H1 (cell line): ENCODE measurements around the gene APOA1. TPM values are rescaled to one million over a fixed set of nuclear protein-coding genes. Genes with fewer than 3 reads are reported as not detected.

Experiments
- CHD7 ChIP-seq: fragments of 300-600 bp; sonication (generic); IDR thresholded peaks from 2 replicates; pipeline ENCODE4 v1.7.1; 2012; ENCODE audit warnings: low read length, moderate library complexity, mild to moderate bottlenecking, inconsistent platforms; ENCODE audit not compliant: insufficient replicate concordance
- RNF2 ChIP-seq: fragments of 200-900, 300-1000 bp; sonication (generic); IDR thresholded peaks from 2 replicates; pipeline ENCODE4 v1.7.1; 2016; ENCODE audit warnings: borderline replicate concordance, low read depth, mild to moderate bottlenecking, antibody characterized with exemption, low read length; ENCODE audit not compliant: poor library complexity, severe bottlenecking; ENCODE audit errors: missing control alignments
- SIN3A ChIP-seq, 2 experiments: IDR thresholded peaks in 1 of 2; conservative IDR thresholded peaks in 1 of 2; 2 replicates each; pipeline ENCODE4 v1.6.1; 2011 to 2012; ENCODE audit warnings: low read length in 2 of 2, improper control_type of control experiment in 1 of 2, low read depth in 1 of 2, mild to moderate bottlenecking in 1 of 2
- SIRT6 ChIP-seq: IDR thresholded peaks from one replicate; pipeline ENCODE4 v1.7.1; 2012; ENCODE audit warnings: low read length, inconsistent platforms
- polyA plus RNA-seq, 7 experiments: library from polyadenylated mRNA; depleted of rRNA in 3 of 7; stranded (reverse) in 5 of 7; unstranded in 2 of 7; fragments of >200 nt in 5 of 7; fragments of 200-250 nt in 2 of 7; gene quantifications; 1 replicate in 5 of 7; 2 replicates in 1 of 7; 4 replicates in 1 of 7; pipeline versions ENCODE4 v1.2.1 to v1.2.3, GENCODE V29; 2011 to 2013; ENCODE audit warnings: missing spikeins in 2 of 7, mixed read lengths in 2 of 7
- total RNA-seq: library from RNA; stranded (reverse); fragmentation: NEBNext Ultra II Directional; extraction: Animal tissue kit (Norgen Biotek cat#: 25700); gene quantifications from 2 replicates; pipeline ENCODE4 v1.2.1, GENCODE V29; 2021

APOA1 gene
- total and polyA plus RNA-seq, 2 of the 8 experiments (the other 6 are each of a cell fraction or from before 2014, with no cell fraction given) = 0.80 TPM; not detected in 1

DNA sequence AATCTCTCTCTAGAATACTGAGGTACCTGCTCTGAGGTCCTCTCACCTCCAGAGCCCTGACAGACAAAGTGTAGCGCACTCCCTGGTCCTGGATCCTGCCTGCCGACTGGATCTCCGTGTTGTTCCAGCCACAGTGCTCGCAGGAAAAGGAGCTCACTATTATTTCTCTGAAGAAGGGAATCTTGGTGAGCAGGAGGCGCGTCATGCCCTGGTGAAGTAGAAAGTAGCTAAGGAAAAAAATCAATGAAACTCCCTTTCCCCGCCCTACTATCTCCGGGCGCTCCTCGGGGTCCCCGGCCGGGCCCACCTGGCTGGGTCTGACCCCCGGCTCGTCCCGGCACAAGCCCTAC lies 50.0 kb downstream of the APOA1 start (continued):
- TF ChIP-seq CHD7 (no peak), SIRT6 (no peak), RNF2 (no peak), SIN3A (conservative IDR thresholded peaks at IDR 0.05 in 1 of 2, IDR thresholded peaks at IDR 0.05 in 1 of 2; ENCODE audit: low read depth in 1 of 2, low read length in 2 of 2) (no peak; a peak in 1 of 4 replicates)
